Midbrain (tissue), 1 donor: ENCODE results near the gene MTFR1L.
A peak's percentile ranks its signal among the peaks of the same experiment; 100 is the strongest.

Experiments
- DNase-seq: peaks from one replicate; lab custom pipeline; 2025; lab: John Stamatoyannopoulos, UW

MTFR1L gene

GRCh38 chr1:25819491-25820246 is at the start of gene MTFR1L:
Gene MTFR1L, plus strand, starts transcription at chr1:25819954. Its CDS starts 3,151 bp downstream, at chr1:25823105.
- peak; percentile 87 for DNase-seq

DNA sequence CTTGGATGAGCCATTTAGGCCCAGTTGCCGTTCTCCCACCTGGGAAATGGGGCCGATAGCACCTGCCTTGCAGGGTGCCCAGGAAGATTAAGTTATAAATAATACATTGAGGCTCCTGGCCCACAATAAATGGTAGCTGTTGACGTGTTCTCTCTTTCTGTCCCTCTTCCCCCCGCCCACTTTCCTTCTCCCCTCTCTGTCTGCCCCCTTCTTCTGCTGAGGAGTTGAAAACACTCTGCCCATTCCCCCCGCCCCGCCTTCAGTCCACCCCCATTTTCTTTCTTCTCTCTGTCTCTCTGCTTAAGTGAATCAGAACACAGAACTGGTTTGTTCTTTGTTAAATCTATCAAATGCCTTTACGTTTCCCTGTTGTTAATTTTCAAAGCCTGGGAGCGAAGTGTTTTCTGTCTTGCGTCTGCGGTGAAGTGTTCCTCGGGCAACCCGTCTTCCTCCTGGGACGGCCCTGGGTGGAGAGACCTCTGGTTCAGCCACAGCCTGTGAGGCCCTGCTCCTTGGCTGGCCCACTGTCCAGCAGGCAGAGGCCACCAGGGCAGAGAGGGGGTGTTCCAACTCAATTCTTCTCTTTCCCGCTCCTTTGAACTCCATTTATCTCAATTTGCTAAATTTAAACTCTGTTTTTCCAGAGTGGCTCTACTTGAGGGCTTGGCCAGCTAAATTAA is 49.1 kb upstream of the MTFR1L start:
- no peak for DNase-seq

DNA sequence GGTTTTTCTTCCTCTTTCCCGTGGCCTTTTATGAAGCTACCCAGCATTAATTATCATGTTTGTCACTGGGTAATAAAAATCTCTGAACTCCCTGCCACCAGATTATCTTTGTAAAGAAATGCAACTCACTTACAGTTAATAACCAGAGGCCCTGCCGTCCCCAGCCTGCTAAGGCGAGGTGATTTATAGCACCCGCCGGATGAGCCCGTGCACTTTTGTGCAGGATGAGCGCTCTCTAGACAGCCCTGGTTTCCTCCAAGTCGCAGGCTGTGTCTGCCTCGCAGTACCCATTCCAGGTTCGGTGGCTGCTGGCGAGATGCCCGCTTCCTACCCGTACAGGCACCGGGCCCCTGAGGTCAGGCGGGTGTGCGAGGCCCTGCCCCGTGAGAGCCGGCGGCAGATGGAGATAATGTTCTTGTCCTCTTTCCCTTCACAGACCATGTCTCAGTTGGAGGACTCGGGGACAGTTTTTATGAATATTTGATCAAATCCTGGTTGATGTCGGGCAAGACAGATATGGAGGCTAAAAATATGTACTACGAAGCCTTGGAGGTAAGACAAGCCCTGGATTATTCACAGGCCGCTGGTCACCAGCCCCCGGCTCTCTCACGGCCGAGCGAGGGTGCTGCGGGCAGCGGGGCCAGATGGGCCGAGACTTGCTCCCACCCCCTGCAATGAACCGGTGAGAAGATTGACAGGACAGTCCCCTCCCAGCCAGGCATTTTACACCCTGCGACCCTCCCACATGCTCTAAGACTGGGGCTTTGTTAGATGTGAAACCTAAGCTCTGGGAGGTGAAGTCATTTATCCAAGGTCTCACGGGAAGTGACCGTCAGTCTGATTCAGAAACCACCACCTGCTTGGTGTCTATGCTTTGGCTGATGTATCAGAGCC is 48.3 kb upstream of the MTFR1L start:
- DNase-seq, result no peak

- no peak for DNase-seq
These were observed 47.6 kb upstream of the MTFR1L start for GRCh38 chr1:25772164-25772563.

- DNase-seq, result no peak
These were observed 47.0 kb upstream of the MTFR1L start for GRCh38 chr1:25772692-25773245.

DNA sequence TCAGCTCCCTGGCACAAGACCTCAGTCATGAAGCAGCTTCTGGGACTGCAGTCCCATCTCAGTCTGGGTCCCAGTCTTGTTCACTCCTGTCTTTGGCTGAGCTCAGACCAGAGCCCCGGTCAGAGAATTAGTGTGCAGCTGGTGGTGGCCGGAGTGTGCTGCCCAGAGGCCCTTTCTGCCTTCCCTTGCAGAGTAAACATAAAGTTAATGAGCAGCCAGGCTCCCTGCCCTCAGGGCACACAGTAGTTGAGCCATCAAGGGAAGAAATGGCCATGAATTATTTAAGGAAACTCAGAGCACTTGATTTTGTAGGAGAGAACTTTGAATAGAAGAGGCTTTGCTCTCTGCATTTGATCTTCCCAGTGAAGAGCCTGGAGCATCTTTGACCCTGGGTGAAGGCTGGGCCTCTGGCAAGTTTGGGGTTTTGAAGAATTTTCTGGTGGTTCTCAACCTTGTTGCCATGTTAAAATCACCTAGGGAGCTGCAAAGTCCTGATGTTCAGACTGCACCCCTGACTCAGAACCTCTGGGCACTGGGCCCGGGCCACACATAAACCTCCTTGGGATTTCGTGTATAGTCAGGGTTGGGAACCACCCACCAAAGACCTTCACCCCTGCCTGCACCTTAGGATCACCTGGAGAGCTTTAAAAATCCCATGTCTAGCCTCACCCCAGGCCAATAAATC is 46.2 kb upstream of the MTFR1L start:
- DNase-seq, result no peak

GRCh38 chr1:25774206-25774803 is 45.4 kb upstream of the MTFR1L start:
- no peak for DNase-seq

GRCh38 chr1:25774921-25775771 is 44.6 kb upstream of the MTFR1L start:
- no peak for DNase-seq

- DNase-seq, result no peak
These were observed 40.4 kb upstream of the MTFR1L start for GRCh38 chr1:25779388-25779787.

- no peak for DNase-seq
These were observed 39.9 kb upstream of the MTFR1L start for GRCh38 chr1:25779894-25780293.

- no peak for DNase-seq
These were observed 39.2 kb upstream of the MTFR1L start for GRCh38 chr1:25780318-25781129.

DNA sequence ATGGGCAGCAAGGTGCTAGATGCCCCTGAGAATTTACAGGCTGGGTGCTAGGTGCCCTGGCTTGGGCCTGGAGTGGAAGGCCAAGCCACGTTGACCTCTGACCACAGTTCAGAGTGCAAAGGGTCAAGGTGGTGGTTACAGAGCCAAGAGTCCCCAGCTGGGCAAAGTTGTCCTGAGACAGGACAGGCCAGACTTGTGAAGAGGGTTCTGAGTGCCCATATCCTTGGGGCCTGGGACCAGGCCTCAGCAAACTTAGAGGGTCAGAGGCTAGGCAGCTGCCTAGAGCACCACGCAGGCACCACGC is 38.7 kb upstream of the MTFR1L start:
- DNase-seq, result no peak

GRCh38 chr1:25782608-25783201 is 37.0 kb upstream of the MTFR1L start:
- DNase-seq, result no peak

DNA sequence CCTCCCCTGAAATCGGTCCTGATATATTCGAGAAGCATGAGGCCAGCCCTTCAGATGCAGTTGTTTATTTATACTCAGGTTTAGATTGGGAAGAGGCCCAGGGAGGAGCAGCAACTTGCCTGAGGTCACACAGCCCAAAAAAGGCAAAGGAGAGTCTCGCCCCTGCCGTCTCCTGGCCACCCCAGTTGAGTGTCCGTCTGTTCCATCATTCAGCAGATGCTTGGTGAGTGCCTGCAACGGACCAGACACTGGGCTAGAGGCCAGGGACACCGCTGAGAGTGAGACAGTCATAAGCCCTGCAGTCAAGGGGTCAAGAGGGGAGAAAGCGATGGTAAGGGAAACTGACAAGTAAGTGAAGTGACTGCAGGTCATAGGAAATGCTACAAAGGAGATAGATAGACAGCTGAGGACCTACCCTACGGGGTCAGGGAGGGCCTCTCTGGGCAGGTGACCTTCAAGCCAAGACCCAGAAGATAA is 35.1 kb upstream of the MTFR1L start:
- DNase-seq, result no peak

GRCh38 chr1:25785333-25786067 is 34.3 kb upstream of the MTFR1L start:
- no peak for DNase-seq

- DNase-seq, result no peak
These were observed 32.6 kb upstream of the MTFR1L start for GRCh38 chr1:25786887-25787759.

- DNase-seq, result no peak
These were observed 32.0 kb upstream of the MTFR1L start for GRCh38 chr1:25787760-25788166.
